NCI-H2081 treated with DMSO at 0.1 percent for 48 hours (cell line): ENCODE data around the gene LIG1.
"Not testable (repeated sequence)": the region's sequence is repeated elsewhere in the genome, so short reads cannot be mapped to it uniquely, and the experiment has no call there.

ENCODE experiments used
- DNase-seq: peaks from one replicate; lab custom pipeline; 2025; lab: John Stamatoyannopoulos, UW

LIG1 gene

GRCh38 chr19:48121066-48121465 lies 49.1 kb downstream of the LIG1 start:
- no peak for DNase-seq

- DNase-seq: no peak
Observed at GRCh38 chr19:48120505-48120904, 49.6 kb downstream of the LIG1 start.

- no peak for DNase-seq
Observed at GRCh38 chr19:48118131-48118517, 52.0 kb downstream of the LIG1 start.

GRCh38 chr19:48117515-48118130 lies 52.5 kb downstream of the LIG1 start:
- no peak for DNase-seq

DNA sequence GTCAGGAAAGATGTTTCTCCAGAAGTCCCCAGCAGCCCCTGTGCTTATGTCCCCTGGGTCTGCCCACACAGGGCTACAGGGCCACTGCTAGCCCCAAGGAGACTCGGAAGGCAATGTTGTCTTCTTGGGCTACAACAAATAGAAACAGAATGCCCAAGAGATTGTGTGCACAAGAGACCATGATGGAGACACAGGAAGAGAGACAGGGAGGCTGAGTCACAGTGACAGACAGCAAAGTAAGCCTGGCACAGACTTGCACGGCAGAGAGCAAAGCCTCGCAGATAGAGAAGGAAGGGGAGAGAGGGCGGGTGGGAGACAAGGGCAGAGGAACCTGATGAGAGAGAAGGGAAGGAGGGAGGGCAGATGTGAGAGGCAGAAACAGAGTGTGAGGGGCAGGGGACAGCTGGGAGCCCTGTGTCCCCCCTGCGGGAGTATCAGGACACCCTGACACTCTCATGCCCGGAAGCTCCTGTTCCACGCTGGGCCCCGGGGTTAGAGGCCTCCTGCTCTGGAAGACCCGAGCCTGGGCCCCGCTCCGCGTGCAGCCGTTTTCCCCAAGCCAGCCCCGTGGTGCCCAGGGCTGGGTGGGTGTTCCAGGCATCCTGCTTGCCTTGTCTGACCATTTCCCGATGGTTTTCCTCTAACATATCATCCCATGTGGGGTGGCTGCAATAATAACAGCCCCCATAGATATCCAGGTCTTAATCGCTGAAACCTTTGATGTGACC lies 56.8 kb downstream of the LIG1 start:
- DNase-seq: no peak

DNA sequence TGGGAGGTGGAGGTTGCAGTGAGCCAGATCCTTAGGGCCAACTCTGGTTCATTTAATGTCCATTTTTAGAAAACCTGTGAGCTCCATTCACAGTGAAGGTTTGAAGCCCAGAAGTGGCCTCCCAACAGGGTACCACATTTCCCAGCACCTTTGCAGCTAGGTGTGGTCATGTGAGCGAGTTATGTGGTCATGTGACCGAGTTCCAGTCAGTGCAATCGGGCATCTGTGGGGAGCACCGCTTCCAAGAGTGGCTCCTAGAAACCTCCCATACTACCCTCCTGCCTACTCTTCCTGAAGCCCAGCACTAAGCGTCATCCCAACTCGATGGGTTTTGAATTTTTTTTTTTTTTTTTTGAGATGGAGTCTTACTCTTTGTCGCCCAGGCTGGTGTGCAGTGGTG lies 58.9 kb downstream of the LIG1 start:
- DNase-seq: no peak

DNA sequence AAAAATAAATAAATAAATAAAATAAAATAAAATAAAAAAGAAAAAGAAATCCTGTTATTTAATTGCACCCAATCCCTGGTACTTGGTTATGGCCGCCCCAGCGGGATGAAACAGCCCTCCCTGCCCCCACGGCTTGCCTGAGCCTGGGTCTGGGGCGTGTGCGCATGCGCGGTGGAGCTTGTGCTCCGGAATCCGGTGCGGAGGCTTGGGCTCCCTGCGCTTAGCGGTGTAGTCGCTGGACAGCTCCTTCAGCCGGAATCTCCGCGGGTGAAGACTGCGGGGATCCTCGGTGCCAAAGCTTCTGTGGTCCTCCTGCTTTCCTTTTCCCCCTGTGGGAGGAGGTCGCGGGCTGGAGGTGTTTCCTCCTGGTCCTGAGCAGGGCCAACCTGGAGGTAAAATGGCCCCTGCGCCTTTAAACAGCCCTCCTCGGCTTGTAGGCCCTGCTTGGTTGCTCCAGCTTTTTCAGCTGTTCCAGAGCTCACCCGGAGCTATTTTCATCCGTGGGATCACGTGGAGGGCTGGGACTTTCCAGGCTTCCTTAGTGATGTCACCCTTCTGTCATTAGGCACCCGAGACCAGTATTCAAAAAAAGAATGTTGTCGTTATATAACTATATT lies 59.7 kb downstream of the LIG1 start, which contains the start of gene PLA2G4C:
TSS of gene PLA2G4C (minus strand) at position 468 of the 617 bp plus-strand sequence. CDS start 4,288 bp downstream, outside the sequence.
- peak; percentile 4 for DNase-seq

DNA sequence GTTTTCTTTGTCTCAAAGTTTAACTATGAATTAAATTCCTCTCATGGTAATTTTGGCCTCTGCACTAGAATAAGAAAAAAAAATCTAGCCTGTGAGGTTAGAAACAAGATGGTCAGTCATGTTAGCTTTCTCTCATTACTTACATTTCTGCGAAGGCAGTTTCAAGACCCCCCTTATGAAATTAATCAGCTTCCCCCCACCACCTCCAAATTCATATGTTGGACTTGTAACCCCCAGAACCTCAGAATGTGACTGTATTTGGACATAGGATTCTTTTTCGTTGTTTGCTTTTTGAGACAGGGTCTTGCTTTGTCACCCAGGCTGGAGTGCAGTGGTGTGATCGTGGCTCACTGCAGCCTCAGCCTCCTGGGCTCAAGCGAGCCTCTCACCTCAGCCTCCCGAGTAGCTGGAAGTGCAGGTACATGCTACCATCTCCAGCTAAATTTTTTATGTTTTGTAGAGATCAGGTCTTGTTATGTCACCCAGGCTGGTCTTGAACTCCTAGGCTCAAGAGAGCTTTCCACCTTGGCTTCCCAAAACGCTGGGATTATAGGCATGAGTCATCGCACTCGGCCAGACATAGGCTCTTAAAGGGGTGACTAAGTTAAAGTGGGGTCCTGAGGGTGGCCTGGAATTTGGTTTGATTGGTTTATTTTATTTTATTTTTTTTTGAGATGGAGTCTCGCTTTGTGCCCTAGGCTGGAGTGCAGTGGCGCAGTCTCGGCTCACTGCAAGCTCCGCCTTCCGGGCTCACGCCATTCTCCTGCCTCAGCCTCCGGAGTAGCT lies 61.0 kb downstream of the LIG1 start:
- no peak for DNase-seq

DNA sequence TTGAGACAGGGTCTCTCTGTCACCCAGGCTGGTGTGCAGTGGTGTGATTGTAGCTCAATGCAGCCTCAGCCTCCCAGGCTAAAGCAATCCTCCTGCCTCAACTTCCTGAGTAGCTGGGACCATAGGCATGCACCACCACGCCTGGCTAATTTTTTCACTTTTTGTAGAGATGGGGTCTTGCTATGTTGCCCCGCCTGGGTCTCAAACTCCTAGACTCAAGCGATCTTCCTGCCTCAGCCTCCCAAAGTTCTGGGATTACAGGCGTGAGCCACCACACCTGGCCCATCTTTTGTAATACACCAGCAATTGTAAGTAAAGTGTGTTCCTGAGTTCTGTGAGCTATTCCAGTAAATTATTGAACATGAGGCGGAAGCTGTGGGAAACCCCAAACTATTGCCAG lies 66.2 kb downstream of the LIG1 start:
- DNase-seq: no peak

DNA sequence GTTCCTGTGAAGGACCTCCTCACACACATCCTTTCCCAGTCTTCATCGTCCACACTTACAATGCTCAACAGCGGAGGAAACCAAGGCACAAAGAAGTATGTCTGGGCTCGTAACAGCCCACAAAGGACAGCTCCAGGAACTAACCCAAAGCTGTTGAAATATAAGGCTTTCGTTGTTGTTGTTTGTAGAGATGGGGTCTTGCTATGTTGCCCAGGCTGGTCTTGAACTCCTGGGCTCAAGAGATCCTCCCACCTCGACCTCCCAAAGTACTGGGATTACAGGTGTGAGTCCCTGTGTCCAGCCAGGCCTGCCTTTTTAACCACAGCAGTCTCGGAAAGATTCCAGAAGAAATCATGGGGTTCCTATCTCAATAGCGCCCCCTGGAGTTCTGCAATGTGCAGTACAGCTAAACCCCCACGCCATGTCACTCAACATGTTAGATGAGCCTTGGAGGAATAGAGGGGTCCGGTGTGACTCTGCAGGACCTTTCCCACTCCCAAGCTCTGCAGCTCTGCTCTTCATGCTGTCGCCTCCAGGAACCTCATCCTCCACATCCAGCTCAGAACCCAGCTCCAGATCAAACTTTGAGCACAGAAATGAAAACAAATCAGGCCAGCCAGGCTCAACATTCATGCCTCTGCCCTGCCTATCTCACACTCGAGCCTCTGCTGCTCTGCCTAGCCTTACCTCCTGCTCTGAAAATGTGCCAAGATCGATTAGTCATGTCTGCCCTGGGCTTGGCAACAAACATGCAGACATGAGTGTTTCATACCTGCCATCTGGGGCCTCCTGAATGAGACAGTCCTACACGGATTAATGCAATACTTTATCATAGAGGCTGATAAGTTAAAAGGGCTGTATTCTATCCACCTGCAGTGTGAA lies 67.0 kb downstream of the LIG1 start:
- no peak for DNase-seq

DNA sequence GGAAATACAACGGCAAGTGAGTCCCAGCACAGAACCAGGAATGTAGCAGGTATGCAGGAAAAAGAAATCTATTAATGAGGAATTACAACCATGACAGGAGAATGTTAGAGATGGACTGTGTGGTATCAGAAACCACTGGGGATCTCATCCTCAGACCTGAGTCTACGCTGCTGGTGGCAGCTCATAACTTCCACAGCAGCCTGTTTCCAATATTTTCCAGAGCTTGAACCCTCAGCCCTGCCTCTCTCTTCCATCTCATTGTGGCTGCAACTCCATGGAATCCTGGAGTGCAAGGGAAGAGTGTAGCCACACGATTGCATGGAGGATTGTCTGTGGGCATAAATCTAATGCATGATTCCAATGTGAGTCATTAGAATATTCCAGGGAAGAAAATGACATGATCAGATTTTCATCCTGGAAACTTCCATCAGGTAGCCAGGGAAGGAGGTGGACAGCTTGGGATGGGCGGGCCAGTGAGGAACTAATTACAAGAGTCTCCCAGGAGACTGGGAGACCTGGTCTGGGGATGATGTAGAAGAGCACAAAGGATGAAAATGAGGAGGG lies 74.5 kb downstream of the LIG1 start:
- DNase-seq: no peak

DNA sequence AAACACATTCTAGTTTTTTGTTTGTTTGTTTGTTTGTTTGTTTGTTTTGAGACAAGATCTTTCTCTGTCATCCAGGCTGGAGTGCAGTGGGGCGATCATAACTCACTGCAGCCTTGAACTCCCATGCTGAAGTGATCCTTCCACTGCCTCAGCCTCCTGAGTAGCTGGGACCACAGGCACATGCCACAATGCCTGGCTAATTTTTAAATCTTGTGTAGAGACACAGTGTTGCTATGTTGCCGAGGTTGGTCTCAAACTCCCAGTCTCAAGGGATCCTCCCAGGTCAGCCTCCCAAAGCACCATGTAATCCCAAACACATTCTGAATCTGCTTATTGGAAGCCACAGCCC lies 75.3 kb downstream of the LIG1 start:
- DNase-seq: no peak

DNA sequence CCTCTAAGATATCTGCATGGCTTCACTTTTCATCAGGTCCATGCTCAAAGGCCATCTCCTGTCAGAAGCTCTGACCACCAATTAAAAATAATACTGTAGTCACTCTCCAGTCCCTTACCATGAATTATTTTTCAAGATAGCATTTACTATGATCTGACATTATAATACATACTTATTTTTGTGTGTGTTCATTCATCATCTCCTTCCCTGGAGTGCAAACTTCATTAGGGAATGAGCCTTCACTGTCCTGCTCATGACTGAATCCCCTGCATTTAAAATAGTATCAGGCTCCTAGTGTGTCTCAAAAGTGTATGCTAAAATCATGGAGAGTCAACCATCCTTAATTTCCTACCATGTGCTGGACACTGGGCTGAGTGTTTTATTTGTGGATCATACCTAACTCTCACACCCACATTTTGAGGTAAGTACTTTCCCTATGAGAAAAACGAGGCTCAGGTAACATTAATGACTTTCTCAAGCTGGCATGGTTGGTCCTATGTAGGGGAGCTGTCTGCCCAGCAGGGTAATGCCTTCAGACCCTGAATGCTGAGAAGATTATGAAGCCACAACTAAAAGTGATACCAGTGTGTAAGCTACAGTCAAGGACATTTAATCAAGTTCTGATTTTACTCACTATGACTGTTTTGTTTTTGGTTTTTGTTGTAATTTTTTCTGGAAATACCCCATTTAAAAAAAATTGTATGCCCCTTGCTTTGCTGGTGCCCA lies 75.9 kb downstream of the LIG1 start:
- DNase-seq: no peak

DNA sequence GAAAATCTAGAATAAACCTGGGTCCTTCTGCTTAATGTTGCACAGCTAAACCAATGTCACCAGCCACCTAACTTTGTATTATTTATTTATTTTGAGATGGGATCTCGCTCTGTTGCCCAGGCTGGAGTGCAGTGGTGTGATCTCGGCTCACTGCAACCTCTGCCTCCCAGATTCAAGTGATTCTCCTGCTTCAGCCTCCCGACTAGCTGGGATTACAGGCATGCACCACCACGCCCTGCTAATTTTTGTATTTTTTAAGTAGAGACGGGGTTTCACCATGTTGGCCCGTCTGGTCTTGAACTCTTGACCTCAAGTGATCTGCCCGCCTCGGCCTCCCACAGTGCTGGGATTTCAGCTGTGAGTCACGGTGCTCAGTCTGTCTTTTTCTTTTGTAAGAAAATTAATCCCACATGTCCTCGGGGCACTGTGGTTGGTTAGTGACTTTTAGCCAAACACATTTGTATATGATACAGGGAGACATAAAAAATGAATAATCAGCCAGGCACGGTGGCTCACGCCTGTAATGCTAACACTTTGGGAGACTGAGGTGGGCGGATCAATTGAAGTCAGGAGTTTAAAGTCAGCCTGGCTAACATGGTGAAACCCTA lies 78.9 kb downstream of the LIG1 start:
- not testable (repeated sequence) for DNase-seq

- no peak for DNase-seq
Observed at GRCh38 chr19:48090281-48090802, 79.8 kb downstream of the LIG1 start.

DNA sequence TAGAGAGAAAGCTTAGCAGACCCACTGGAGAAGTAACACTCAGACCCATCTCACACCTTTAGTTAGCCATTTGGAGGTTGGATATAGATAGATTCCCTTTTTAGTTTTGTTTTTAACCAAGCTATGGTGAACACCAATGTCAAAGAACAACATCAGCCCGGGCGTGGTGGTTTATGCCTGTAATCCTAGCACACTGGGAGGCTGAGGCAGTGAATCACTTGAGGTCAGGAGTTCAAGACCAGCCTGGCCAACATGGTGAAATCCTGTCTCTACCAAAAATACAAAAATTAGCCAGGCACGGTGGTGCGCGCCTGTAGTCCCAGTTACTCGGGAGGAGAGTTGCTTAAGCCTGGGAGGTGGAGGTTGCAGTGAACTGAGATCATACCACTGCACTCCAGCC lies 81.2 kb downstream of the LIG1 start:
- DNase-seq: not testable (repeated sequence)

DNA sequence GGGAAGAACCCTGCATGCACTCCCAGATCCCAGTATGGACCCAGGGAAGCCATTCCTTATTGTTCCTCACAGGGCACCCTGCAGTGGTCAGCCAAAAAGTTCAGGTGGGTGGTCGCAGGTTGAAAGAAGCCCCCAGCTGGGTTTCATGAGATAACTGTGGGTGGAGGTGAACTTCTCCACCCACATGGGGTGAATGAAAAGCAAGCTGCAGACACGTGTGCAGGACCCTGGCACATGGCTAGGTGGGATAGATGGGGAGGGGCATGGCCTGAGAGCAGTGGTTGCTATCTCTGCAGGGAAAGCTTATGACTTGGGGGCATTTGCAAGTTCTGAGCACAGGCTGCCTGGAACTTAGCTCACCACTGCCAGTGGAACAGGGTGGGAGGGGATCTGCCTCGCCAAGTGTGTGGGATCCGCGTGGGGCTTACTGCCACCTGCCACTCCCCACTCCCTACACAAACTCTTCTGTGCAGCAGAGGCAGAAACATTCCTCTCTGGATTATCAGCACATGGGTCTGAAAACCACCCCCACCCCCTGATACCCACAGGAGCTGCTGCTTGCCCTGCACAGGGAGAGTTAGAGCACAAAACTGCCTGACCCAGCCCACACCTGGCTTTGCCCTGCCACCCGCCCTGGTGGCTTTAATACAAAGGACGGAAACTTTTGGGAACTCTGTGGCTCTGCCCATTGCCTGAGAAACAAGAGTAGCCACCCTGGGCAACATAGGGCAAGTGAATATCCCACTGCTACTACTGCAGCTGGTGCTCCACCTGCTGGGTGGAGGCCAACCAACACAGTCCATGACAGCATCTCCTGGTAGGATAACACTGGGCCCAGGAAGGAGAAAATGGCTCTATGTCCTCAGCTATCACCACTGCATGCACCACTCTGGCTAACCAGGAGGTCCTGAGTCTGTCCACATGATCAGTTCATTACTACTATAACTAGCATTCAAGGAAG lies 84.0 kb downstream of the LIG1 start:
- no peak for DNase-seq

GRCh38 chr19:48085076-48085475 lies 85.1 kb downstream of the LIG1 start:
- DNase-seq: no peak

DNA sequence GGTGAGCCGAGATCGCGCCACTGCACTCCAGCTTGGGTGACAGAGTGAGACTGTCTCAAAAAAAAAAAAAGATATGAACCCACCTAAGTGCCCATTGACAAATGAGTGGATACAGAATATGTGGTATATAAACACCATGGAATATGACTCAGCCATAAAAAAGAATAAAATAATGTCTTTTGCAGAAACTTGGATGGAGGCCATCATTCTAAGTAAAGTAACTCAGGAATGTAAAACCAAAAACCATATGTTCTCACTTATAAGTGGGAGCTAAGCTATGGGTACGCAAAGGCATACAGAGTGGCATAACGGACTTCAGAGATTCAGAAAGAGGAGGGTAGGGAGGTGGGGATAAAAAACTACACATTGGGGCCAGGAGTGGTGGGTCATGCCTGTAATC lies 89.0 kb downstream of the LIG1 start:
- DNase-seq: no peak
